ENCODE data around the gene TBC1D2B.
A peak's percentile ranks its signal among the peaks of the same experiment; 100 is the strongest.
"Not testable (repeated sequence)": the region's sequence is repeated elsewhere in the genome, so short reads cannot be mapped to it uniquely, and the experiment has no call there.

The TBC1D2B gene

DNA sequence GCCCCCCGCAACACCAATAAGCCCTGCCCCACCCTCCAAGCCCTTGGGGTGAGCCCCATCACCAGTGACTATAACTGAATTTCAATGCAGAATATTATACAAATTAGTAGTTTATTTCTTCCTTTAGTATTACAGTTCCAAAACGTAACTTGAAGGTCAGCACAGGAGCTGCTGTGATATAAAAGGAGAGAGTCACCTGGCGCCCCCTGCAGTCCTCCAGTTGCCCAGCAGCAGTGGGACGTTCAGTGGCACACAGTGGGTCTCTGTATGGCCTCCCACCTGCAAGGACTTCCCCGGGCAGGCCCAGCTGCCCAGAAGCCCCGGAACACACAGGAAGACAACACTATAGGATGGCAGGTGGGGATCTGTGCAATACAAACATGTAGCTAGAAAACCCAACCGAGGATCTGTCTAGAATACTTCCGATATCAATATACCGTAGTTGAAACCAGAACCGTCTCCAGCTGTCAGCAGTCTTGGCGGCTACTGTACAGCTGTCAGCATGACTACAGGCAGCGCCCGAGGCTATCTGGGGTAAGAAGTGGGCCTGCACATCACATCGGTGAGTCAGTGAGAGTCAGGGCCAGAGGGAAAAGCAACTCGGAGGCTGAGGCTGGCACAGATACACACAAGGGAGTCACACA, 82.5 kb downstream of the TBC1D2B start:
- DNase-seq (ENCODE audit: low read depth, low spot score) = peak; percentile 67
- TF ChIP-seq, protein P1, sequence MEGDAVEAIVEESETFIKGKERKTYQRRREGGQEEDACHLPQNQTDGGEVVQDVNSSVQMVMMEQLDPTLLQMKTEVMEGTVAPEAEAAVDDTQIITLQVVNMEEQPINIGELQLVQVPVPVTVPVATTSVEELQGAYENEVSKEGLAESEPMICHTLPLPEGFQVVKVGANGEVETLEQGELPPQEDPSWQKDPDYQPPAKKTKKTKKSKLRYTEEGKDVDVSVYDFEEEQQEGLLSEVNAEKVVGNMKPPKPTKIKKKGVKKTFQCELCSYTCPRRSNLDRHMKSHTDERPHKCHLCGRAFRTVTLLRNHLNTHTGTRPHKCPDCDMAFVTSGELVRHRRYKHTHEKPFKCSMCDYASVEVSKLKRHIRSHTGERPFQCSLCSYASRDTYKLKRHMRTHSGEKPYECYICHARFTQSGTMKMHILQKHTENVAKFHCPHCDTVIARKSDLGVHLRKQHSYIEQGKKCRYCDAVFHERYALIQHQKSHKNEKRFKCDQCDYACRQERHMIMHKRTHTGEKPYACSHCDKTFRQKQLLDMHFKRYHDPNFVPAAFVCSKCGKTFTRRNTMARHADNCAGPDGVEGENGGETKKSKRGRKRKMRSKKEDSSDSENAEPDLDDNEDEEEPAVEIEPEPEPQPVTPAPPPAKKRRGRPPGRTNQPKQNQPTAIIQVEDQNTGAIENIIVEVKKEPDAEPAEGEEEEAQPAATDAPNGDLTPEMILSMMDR (IDR thresholded peaks at IDR 0.05; ENCODE audit: low read depth, low read length) = peak; percentile 25
- H3K4me3 ChIP-seq (ENCODE audit: low read depth, low read length); in situ Hi-C loops (cut with HindIII; ENCODE audit: low sequenced_read_pairs): not testable (repeated sequence)

DNA sequence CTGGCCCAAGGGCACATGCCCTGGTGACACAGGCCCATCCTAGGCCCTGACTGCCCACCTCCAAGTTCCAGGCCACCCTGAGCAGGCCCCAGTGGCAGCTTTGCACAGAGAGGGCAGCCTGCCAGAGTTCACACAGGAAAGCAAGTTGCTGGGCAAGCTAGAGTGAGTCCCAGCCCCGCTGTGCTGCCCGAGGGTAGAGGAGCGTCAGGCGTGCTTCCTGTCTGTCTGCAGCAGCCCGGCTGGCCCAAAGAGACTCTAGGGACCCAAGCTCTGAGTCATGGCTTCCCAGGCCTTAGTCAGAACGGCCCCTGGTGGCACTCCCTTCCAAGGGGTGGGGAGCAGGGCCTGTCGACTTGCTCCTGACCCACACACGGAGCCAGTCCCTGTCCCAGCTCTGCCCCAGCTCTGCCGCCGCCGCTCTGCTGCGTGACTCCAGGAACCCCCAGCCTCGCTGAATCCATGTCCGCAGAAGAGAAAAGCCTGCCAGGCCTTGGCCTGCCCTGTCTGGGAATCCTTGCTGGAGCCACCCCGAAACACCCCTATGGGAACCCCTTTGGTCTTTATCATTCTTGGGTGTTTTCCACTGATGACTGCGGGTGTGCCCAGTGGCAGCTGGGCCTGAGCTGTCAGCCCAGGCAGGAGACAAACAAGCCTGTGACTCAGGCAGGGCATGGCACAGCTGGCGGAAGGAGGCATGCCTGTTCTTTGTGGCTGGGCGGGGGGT, 83.4 kb downstream of the TBC1D2B start:
- in situ Hi-C loops (cut with HindIII; ENCODE audit: low sequenced_read_pairs); H3K4me3 ChIP-seq (ENCODE audit: low read depth, low read length): not testable (repeated sequence)
- DNase-seq (ENCODE audit: low read depth, low spot score) = peak; percentile 84

DNA sequence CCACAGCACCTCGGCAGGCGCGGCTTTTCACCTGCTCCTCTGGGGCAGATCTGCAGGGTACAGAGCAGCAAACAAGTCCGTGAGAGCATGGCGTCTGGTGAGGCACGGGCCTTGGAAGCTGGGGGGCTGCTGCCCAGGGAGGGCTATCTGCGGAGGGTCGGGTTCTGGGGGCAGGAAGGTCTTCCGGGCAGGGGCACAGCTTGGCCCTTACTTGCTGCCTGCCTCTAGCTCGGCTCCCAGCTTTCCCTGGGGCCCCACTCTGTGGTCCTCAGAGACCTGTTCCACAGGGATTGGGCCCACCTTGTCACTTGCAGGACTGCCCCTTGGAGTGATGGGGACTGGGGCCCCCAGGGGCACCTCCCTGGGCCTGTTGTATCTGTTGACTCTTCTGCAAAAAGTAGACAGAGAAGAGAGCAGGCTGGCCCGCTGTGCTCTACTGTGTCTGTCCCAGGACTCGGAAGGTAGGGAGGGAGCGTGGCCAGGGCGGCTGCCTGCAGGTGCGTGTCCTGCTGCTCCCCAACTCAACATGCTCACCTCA, 84.1 kb downstream of the TBC1D2B start:
- H3K4me3 ChIP-seq (ENCODE audit: low read depth, low read length) = no peak overlapping the region
- DNase-seq (ENCODE audit: low read depth, low spot score) = no peak
- TF ChIP-seq, protein P1 (IDR thresholded peaks at IDR 0.05; ENCODE audit: low read depth, low read length) = no peak
- in situ Hi-C loops (cut with HindIII; ENCODE audit: low sequenced_read_pairs) = no loop called here

DNA sequence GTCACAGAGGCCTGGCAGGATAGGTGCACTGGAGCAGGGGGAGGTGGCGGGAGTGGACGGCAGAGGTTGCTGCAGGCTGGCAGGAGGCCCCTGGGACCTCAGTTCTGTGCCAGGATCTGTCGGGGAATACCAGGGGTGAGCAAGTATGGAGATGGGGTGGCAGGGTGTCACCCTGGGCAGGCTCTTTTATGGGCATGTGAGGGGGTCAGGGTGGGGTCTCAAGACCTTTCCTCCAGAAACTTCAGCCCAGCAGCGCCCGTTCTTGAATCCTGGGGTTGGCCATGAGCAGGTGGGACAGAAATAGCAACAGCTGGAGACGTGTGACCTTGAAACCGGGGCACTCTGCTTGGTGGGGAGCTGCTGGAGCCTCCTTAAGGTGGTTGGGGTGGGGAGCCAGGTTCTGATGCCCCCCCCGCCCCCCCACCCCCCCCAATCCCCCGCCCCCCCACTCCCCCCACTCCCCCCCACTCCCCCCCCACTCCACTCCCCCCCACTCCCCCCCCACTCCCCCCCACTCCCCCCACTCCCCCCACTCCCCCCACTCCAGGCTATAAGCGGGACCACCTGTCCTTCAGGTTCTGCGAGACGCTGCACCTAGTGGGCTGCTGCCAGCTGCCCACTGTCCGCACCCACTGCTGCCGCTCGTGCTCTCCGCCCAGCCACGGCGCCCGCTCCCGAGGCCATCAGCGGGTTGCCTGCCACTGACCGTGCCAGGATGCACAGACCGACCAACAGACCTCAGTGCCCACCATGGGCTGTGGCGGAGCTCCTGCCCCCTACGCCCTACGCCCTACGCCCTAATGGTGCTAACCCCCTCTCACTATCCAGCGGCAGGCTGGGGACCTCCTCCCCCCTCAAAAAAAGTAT, 84.9 kb downstream of the TBC1D2B start:
- in situ Hi-C loops (cut with HindIII; ENCODE audit: low sequenced_read_pairs) = no loop called here
- TF ChIP-seq, protein P1 (IDR thresholded peaks at IDR 0.05; ENCODE audit: low read depth, low read length) = no peak
- H3K4me3 ChIP-seq (ENCODE audit: low read depth, low read length) = no peak overlapping the region
- DNase-seq (ENCODE audit: low read depth, low spot score) = no peak

DNA sequence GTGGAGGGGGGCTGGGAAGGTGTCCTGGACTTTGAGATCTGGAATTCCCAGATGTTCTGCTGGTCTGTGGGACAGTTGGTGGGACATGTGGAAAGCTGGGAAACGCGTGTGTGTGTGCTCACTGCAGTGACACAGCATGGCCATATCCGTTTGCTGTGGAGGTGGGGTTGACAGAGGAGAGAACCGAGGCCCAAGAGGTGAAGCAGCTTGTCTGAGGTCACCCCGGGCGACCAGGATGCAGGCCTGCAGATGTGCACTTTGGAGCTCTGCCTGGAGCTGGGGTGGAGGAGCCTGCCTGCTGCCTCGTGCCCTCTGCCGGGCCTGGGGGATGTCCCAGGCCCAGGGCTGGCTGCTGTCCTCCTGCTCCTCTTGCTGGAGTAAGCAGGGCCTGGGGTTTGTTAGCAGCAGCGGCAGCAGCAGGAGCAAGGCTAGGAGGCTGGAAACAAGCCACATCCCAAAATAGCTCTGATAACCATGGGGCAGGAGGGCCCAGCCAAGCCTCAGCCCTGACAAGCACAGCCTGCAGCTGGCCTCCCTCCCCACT, 85.8 kb downstream of the TBC1D2B start:
- peak; percentile 67 for DNase-seq (ENCODE audit: low read depth, low spot score)
- in situ Hi-C loops (cut with HindIII; ENCODE audit: low sequenced_read_pairs); H3K4me3 ChIP-seq (ENCODE audit: low read depth, low read length): not testable (repeated sequence)

DNA sequence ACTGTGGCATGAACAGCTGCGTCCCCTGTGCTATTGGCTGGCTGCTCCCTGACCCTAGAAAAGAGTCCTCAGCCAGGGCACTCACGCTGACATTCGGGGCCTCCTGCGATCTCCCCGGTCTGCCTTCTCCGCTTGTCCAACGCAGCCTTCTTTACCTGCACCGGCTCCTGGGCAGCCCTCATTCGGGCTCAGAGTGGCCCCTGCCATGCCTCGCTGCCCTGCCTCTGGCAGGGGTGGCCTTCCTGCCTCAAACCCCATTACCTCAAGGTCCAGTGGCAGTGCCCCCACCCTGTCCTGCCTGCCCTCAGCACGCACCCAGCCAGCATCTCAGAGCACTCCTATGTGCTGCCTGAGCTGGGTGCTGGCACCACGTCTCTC, 86.5 kb downstream of the TBC1D2B start:
- TF ChIP-seq, protein P1 (IDR thresholded peaks at IDR 0.05; ENCODE audit: low read depth, low read length) = no peak
- no peak for DNase-seq (ENCODE audit: low read depth, low spot score)
- H3K4me3 ChIP-seq (ENCODE audit: low read depth, low read length) = no peak overlapping the region
- in situ Hi-C loops (cut with HindIII; ENCODE audit: low sequenced_read_pairs) = no loop called here
